ENCODE results near the gene PRIM1.
"Not testable (repeated sequence)": the region's sequence is repeated elsewhere in the genome, so short reads cannot be mapped to it uniquely, and the experiment has no call there.

Gene PRIM1

DNA sequence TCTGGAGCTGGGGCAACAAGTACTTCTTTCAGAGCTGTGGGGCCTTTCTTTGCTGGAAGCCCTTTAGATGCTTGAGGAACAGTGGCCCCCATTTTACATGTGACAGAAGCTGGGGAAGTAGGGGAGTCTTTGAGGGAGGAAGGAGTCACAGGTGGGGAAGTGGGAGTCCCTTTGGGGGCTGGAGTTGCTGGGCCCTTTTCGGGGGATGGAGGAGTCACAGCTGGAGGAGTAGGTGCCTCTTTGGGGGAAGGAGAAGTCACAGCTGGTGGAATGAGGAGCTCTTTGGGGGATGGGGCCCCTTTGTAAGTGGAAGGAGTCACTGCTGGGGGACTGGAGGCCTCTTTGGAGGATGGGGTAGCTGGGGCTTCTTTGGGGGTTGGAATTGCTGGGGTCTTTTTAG lies 35.7 kb downstream of the PRIM1 start:
- Histone ChIP-seq H3K27me3 (no peaks in the 10 kb centered on the region), H3K9me3 (no peaks in the 10 kb centered on the region), H3K36me3 (peaks cover 83% of the 10 kb centered on the region), H3K4me3 (ENCODE audit: low read depth, low read length) (no peak overlapping the region), H3K4me1 (peaks cover 2% of the 10 kb centered on the region)
- DNase-seq = no peak
- TF ChIP-seq, protein P1, sequence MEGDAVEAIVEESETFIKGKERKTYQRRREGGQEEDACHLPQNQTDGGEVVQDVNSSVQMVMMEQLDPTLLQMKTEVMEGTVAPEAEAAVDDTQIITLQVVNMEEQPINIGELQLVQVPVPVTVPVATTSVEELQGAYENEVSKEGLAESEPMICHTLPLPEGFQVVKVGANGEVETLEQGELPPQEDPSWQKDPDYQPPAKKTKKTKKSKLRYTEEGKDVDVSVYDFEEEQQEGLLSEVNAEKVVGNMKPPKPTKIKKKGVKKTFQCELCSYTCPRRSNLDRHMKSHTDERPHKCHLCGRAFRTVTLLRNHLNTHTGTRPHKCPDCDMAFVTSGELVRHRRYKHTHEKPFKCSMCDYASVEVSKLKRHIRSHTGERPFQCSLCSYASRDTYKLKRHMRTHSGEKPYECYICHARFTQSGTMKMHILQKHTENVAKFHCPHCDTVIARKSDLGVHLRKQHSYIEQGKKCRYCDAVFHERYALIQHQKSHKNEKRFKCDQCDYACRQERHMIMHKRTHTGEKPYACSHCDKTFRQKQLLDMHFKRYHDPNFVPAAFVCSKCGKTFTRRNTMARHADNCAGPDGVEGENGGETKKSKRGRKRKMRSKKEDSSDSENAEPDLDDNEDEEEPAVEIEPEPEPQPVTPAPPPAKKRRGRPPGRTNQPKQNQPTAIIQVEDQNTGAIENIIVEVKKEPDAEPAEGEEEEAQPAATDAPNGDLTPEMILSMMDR (IDR thresholded peaks at IDR 0.05; ENCODE audit: low read depth, low read length) = no peak

DNA sequence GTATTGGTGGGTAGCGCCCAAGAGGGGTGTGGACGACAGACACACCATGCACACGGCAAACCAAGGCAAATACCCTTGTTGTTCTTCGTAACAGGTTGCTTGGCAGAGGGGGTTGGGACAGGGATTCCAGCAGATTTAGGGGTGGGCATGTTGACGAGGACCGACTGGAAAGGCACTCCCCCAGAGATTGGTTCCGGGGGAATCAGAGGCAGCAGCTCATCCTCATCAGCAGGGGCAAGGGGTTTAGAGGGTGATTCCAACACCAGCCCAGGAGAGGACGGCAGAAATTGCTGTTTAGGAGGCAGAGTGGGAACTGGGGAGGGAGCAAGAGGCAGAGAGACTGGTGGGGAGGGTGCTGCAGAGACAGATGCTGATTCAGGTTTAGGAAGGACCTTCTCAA lies 36.3 kb downstream of the PRIM1 start:
- Histone ChIP-seq H3K4me1 (no peaks in the 10 kb centered on the region), H3K4me3 (ENCODE audit: low read depth, low read length) (no peak overlapping the region), H3K27me3 (no peaks in the 10 kb centered on the region), H3K9me3 (no peaks in the 10 kb centered on the region), H3K36me3 (peaks cover 83% of the 10 kb centered on the region)
- no peak for DNase-seq
- TF ChIP-seq, protein P1 (IDR thresholded peaks at IDR 0.05; ENCODE audit: low read depth, low read length) = no peak

DNA sequence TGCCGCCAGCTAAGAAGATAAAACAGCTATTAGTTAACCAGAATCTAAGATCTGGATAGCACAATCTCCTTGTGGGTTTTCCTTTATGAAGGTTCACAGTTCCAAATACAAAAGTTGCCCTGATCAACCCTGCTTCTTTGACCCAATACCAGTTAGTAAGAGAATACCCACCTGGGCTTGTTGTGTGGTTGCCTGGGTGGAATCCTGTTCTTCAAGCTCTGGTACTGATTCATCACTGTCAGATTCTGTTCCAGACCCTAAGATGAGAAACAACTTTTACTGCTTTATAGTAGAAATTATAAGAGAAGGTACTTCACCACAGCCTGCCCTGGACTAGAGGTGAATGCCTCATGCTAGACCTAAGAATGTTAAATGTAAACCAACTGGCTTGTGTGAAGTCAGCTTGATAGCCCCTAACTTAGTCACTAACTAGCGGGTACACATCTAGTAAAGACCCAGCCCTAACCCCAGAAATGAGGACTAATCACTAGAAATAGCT lies 37.6 kb downstream of the PRIM1 start:
- no peak for DNase-seq
- Histone ChIP-seq H3K9me3 (no peaks in the 10 kb centered on the region), H3K36me3 (peaks cover 72% of the 10 kb centered on the region), H3K27me3 (no peaks in the 10 kb centered on the region), H3K4me3 (ENCODE audit: low read depth, low read length) (no peak overlapping the region), H3K4me1 (no peaks in the 10 kb centered on the region)
- TF ChIP-seq, protein P1 (IDR thresholded peaks at IDR 0.05; ENCODE audit: low read depth, low read length) = no peak

DNA sequence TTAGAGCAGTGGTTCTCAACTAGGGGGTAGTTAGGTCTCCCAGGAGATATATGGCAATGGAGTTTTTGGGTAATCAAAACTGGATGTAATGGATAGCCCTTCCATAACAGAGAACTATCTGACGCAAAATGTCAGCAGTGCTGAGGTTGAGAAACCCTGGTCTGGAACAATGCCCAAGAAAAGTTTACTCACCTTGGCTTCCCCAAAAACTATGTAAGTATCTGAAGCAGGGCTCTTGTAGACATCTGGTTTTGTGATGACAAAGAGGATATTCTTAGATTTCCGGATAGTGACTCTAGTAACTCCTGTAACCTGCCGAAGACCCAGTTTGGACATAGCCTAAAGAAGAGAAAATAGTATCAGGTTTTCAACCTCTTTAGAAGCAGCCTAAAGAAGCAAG lies 38.8 kb downstream of the PRIM1 start:
- H3K9me3 ChIP-seq = no peaks in the 10 kb centered on the region
- H3K36me3 ChIP-seq = peaks cover 64% of the 10 kb centered on the region
- no peak overlapping the region for H3K4me3 ChIP-seq (ENCODE audit: low read depth, low read length)
- TF ChIP-seq, protein P1 (IDR thresholded peaks at IDR 0.05; ENCODE audit: low read depth, low read length) = no peak
- no peaks in the 10 kb centered on the region for H3K27me3 ChIP-seq
- no peak for DNase-seq
- no peaks in the 10 kb centered on the region for H3K4me1 ChIP-seq

DNA sequence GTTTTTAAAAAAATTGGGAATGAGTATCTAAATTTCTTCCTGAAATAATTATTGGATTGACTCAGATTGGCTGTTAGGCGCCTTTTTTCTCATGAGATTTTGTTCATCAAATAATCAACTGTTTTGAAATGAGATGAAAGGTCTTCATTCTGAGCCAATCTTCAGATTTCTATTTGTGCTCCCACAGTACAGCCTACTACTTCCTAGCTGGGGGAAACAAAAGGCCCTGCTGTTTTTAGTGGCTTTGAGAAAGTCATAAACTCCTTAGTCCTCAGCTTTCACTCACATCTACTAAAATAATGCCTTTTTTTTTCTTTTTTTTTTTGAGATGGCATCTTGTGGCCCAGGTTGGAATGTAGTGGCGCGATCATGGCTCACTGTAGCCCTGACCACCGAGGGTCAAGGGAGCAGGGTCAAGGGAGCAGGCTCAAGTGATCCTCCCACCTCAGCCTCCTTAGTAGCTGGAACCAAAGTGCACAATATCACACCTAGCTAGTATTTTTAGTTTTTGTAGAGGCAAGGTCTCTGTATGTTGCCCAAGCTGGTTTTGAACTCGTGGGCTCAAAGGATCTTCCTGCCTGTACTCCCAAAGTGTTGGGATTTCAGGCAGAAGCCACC lies 42.3 kb downstream of the PRIM1 start:
- Histone ChIP-seq H3K27me3 (no peaks in the 10 kb centered on the region), H3K4me1 (no peaks in the 10 kb centered on the region), H3K36me3 (peaks cover 41% of the 10 kb centered on the region), H3K9me3 (no peaks in the 10 kb centered on the region), H3K4me3 (ENCODE audit: low read depth, low read length) (no peak overlapping the region)
- no peak for DNase-seq
- TF ChIP-seq, protein P1 (IDR thresholded peaks at IDR 0.05; ENCODE audit: low read depth, low read length) = no peak

DNA sequence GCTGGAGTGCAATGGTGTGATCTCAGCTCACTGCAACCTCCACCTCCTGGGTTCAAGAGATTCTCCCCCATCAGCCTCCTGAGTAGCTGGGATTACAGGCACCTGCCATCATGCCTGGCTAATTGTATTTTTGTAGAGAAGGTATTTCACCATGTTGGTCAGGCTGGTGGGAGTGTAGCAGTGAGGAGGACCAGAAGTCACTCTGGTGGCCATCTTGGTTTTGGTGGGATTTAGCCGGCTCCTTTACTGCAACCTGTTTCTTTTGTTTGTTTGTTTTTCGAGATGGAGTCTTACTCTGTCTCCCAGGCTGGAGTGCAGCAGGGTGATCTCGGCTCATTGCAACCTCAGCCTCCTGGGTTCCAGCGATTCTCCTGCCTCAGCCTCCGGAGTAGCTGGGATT lies 47.6 kb downstream of the PRIM1 start:
- not testable (repeated sequence) for DNase-seq; H3K4me1 ChIP-seq; H3K9me3 ChIP-seq; H3K4me3 ChIP-seq (ENCODE audit: low read depth, low read length); H3K27me3 ChIP-seq; H3K36me3 ChIP-seq

Data from BE2C (cell line).